HepG2 (cell line): ENCODE measurements around the gene OTUD7B. TPM values are rescaled to one million over a fixed set of nuclear protein-coding genes. Genes with fewer than 3 reads are reported as not detected.

Source experiments
- ATAC-seq: fragments of 200-7000 bp; cut with Tn5 transposase; 3 replicates; pipeline ENCODE4 v1.9.1; 2020; ENCODE audit warnings: mild to moderate bottlenecking, moderate library complexity
- BruUV-seq: library from RNA; stranded (reverse); fragments of 400-500 nt; replicated peaks from 2 replicates; lab custom pipeline; 2021; lab: Mats Ljungman, UMichigan
- CTCF ChIA-PET: fragments of 300-600 bp; formaldehyde crosslinking; extraction: SDS; loops from one replicate; lab custom pipeline; 2021; ENCODE audit warnings: low total read pairs, inconsistent platforms, low intra/inter-chr PET ratio; lab: Yijun Ruan, JAX
- POLR2A ChIA-PET: fragments of 350-600 bp; sonication (Branson Sonifier 250); formaldehyde crosslinking; loops from one replicate; lab custom pipeline; 2020; ENCODE audit warnings: antibody characterized with exemption, inconsistent platforms; lab: Yijun Ruan, JAX
- DNase-seq: peaks from one replicate; pipeline ENCODE4 v3.0.0-alpha.2; 2015; ENCODE audit warnings: low spot score
- FAIRE-seq: peaks from 3 replicates; lab custom pipeline; 2011; peaks lifted over from hg19 to GRCh38; lab: Jason Lieb, UNC
- H2AFZ ChIP-seq: one replicate; pipeline ENCODE4 v1.6.1; 2011; ENCODE audit warnings: low read length, inconsistent platforms
- H3K27ac ChIP-seq: fragments of 300-600 bp; 3 replicates; pipeline ENCODE4 v1.8.0; 2011; ENCODE audit warnings: mixed run types, mild to moderate bottlenecking, mixed read lengths, low read length, inconsistent platforms; ENCODE audit not compliant: insufficient read depth; ENCODE audit errors: extremely low read length
- H3K27me3 ChIP-seq, 2 experiments: fragments of 200-600 bp in 1 of 2; 2 replicates in 1 of 2; 3 replicates in 1 of 2; pipeline versions ENCODE4 v1.6.0 to v1.8.0; 2011; ENCODE audit warnings: low read length in 2 of 2, mild to moderate bottlenecking in 2 of 2, moderate library complexity in 2 of 2, inconsistent platforms in 1 of 2; ENCODE audit not compliant: insufficient read depth in 2 of 2, control insufficient read depth in 1 of 2
- H3K36me3 ChIP-seq, 2 experiments: fragments of 200-600 bp in 1 of 2; replicated peaks in 1 of 2; 2 replicates in 1 of 2; 3 replicates in 1 of 2; pipeline versions ENCODE4 v1.5.1 to v1.8.0; 2011; ENCODE audit warnings: low read length in 2 of 2, inconsistent platforms in 1 of 2; ENCODE audit not compliant: insufficient read depth in 2 of 2, control insufficient read depth in 1 of 2
- H3K4me1 ChIP-seq: 2 replicates; pipeline ENCODE4 v1.5.1; 2012; ENCODE audit warnings: low read length, inconsistent platforms; ENCODE audit not compliant: insufficient read depth
- H3K4me2 ChIP-seq: 2 replicates; pipeline ENCODE4 v1.6.0; 2011; ENCODE audit warnings: low read depth, low read length, inconsistent platforms
- H3K4me3 ChIP-seq, 3 experiments: fragments of 200-600 bp in 1 of 3; sonication (generic), shearing (Covaris generic) in 1 of 3; replicated peaks in 1 of 3; 2 replicates each; pipeline ENCODE4 v1.5.1; 2011 to 2016; ENCODE audit warnings: low read length in 3 of 3, inconsistent platforms in 2 of 3, low read depth in 2 of 3, mild to moderate bottlenecking in 2 of 3, control low read depth in 1 of 3, mixed read lengths in 1 of 3; ENCODE audit not compliant: insufficient read depth in 1 of 3
- H3K79me2 ChIP-seq: one replicate; pipeline ENCODE4 v1.6.1; 2011; ENCODE audit warnings: low read length, inconsistent platforms; ENCODE audit not compliant: insufficient read depth
- H3K9ac ChIP-seq: 2 replicates; pipeline ENCODE4 v1.6.0; 2011; ENCODE audit warnings: mild to moderate bottlenecking, low read depth, low read length, inconsistent platforms; ENCODE audit not compliant: insufficient read depth
- H3K9me3 ChIP-seq: 2 replicates; pipeline ENCODE4 v1.5.1; 2012; ENCODE audit warnings: mild to moderate bottlenecking, low read length
- H4K20me1 ChIP-seq: 2 replicates; pipeline ENCODE4 v1.6.0; 2011; ENCODE audit warnings: inconsistent platforms, mild to moderate bottlenecking, low read length, moderate library complexity; ENCODE audit not compliant: insufficient read depth
- CAMTA2 ChIP-seq: sonication (generic); formaldehyde crosslinking; IDR thresholded peaks from 2 replicates; pipeline ENCODE4 v1.4.0; 2020; ENCODE audit warnings: mild to moderate bottlenecking, missing genetic modification reagents, borderline replicate concordance
- CBX1 ChIP-seq: IDR thresholded peaks from one replicate; pipeline ENCODE4 v1.6.1; 2016; ENCODE audit warnings: antibody characterized with exemption, low read depth
- CHD4 ChIP-seq: fragments of 200-600 bp; sonication (generic); IDR thresholded peaks from 2 replicates; pipeline ENCODE4 v1.7.0; 2017; ENCODE audit warnings: mild to moderate bottlenecking, low read length, borderline replicate concordance
- EEA1 ChIP-seq: sonication (generic); formaldehyde crosslinking; IDR thresholded peaks from 2 replicates; pipeline ENCODE4 v1.5.1; 2020; ENCODE audit warnings: mild to moderate bottlenecking, missing genetic modification reagents, borderline replicate concordance
- ESRRA ChIP-seq: sonication (generic); formaldehyde crosslinking; IDR thresholded peaks from 2 replicates; pipeline ENCODE4 v1.5.1; 2020; ENCODE audit warnings: mild to moderate bottlenecking, low read depth, missing genetic modification reagents
- HBP1 ChIP-seq: IDR thresholded peaks from 2 replicates; pipeline ENCODE4 v1.6.1; 2016; ENCODE audit warnings: low read depth, control low read depth
- HNRNPH1 ChIP-seq: fragments of 200-400 bp; formaldehyde crosslinking; optimal IDR thresholded peaks from 2 replicates; pipeline ENCODE3; 2017; ENCODE audit warnings: mild to moderate bottlenecking, low read depth, low read length
- NFIC ChIP-seq: IDR thresholded peaks from 2 replicates; pipeline ENCODE4 v1.6.1; 2012; ENCODE audit warnings: mild to moderate bottlenecking, low read length, inconsistent platforms
- RAD21 ChIP-seq: fragments of 450-650 bp; formaldehyde crosslinking; IDR thresholded peaks from 2 replicates; pipeline ENCODE4 v1.5.0; 2020; ENCODE audit warnings: mild to moderate bottlenecking
- SOX5 ChIP-seq: IDR thresholded peaks from 2 replicates; pipeline ENCODE4 v1.6.1; 2016; ENCODE audit warnings: borderline replicate concordance
- SRY ChIP-seq: sonication (generic); formaldehyde crosslinking; IDR thresholded peaks from 2 replicates; pipeline ENCODE4 v1.8.0; 2022; ENCODE audit warnings: mild to moderate bottlenecking, missing genetic modification reagents
- SSRP1 ChIP-seq: IDR thresholded peaks from 2 replicates; pipeline ENCODE4 v1.6.1; 2016; ENCODE audit warnings: control low read depth
- TAF15 ChIP-seq: fragments of 200-400 bp; formaldehyde crosslinking; IDR thresholded peaks from one replicate; pipeline ENCODE4 v1.6.1; 2018; ENCODE audit warnings: mild to moderate bottlenecking, low read depth, low read length; ENCODE audit not compliant: poor library complexity, severe bottlenecking
- XRCC5 ChIP-seq: fragments of 200-400 bp; formaldehyde crosslinking; optimal IDR thresholded peaks from 2 replicates; pipeline ENCODE3; 2017; ENCODE audit warnings: mild to moderate bottlenecking, low read length
- ZBTB14 ChIP-seq: sonication (generic); formaldehyde crosslinking; IDR thresholded peaks from 2 replicates; pipeline ENCODE4 v1.4.0; 2020; ENCODE audit warnings: missing genetic modification reagents
- ZNF367 ChIP-seq: sonication (generic); formaldehyde crosslinking; IDR thresholded peaks from 2 replicates; pipeline ENCODE4 v1.4.0; 2020; ENCODE audit warnings: missing genetic modification reagents, borderline replicate concordance
- ZNF598 ChIP-seq: sonication (generic); formaldehyde crosslinking; IDR thresholded peaks from 2 replicates; pipeline ENCODE4 v1.5.1; 2020; ENCODE audit warnings: mild to moderate bottlenecking, missing genetic modification reagents, borderline replicate concordance
- ZNF878 ChIP-seq: sonication (generic); formaldehyde crosslinking; IDR thresholded peaks from 2 replicates; pipeline ENCODE4 v1.8.1; 2023; ENCODE audit warnings: mild to moderate bottlenecking, missing genetic modification reagents, moderate library complexity
- WGBS: methylation state at CpG from one replicate; pipeline ENCODE4 v1.1.6; 2017; ENCODE audit warnings: low lambda C conversion rate; 5-methylcytosine and 5-hydroxymethylcytosine counted together
- in situ Hi-C: cut with HindIII; loops from 2 replicates; pipeline ENCODE4 v1.10.0; 2017; ENCODE audit warnings: low pct_unique_long_range_greater_than_20kb; ENCODE audit not compliant: extremely low pct_ligation_motif_present
- intact Hi-C: fragments of 100-400 bp; cut with micrococcal nuclease; formaldehyde crosslinking; loops from one replicate; pipeline ENCODE4 v1.10.0; 2022; ENCODE audit not compliant: unreplicated experiment
- polyA plus RNA-seq, 8 experiments: library from polyadenylated mRNA; depleted of rRNA in 3 of 8; stranded (reverse) in 7 of 8; unstranded in 1 of 8; fragments of >200 nt; fragmentation: Illumina TruSeq in 4 of 8; extraction: Trizol in 4 of 8; gene quantifications; 2 replicates each; pipeline versions ENCODE4 v1.2.1 to v1.2.3, GENCODE V29; 2011 to 2016; ENCODE audit warnings: low read depth in 4 of 8, missing spikeins in 1 of 8, mixed read lengths in 1 of 8; ENCODE audit not compliant: insufficient read depth in 1 of 8
- total RNA-seq, 5 experiments: library from RNA; depleted of rRNA; stranded (reverse); fragments of >200 nt; fragmentation: Illumina TruSeq; extraction: Trizol; gene quantifications; 2 replicates each; pipeline ENCODE4 v1.2.3, GENCODE V29; 2016; ENCODE audit warnings: low read depth in 1 of 5
- TF ChIP-seq, protein P1 (sequence below): sonication (generic); formaldehyde crosslinking; IDR thresholded peaks from 2 replicates; pipeline ENCODE4 v1.8.0; 2022; ENCODE audit warnings: missing genetic modification reagents, low read depth, mild to moderate bottlenecking, borderline replicate concordance

Gene OTUD7B
- total and polyA plus RNA-seq, 2 of the 13 experiments (the other 11 are each of a cell fraction or from before 2014, with no cell fraction given): 5.1 to 11.2 TPM

DNA sequence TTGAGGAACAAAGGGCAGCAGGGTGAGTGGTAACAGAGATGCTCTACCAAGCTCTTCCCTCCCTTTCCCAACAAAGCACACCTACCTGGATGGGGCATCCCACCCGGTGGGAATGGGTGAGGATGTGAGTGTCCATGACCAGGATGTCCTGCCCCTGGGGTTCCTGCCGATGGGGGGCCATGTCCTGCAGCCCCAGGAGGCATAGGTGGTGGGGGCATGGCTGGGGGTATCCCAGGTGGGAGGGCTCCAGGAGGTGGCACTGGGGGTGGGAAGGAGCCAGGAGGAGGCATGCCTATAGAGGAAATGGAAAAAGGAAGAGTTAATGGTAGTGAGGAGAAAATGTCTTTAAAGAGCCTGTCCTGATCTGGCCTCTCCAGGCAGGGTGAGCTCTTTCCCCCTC, 84.8 kb downstream of the OTUD7B start:
- CTCF ChIA-PET: no interaction called here
- H3K4me3 ChIP-seq: no peak overlapping the region
- no peak for TF ChIP-seq CBX1
- TF ChIP-seq TAF15: no peak
- TF ChIP-seq, protein P1, sequence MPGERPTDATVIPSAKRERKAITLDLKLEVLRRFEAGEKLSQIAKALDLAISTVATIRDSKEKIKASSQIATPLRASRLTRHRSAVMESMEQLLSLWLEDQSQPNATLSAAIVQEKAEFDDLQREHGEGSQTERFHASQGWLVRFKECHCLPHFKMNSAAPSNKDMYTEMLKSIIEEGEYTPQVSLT (CRISPR knock-in tag): no peak
- no peak for TF ChIP-seq CHD4
- TF ChIP-seq RAD21: no peak
- no peak for TF ChIP-seq SRY (CRISPR knock-in tag)
- no peak for TF ChIP-seq SOX5 (CRISPR knock-in tag)
- TF ChIP-seq ZBTB14 (CRISPR knock-in tag): no peak
- TF ChIP-seq ZNF878 (CRISPR knock-in tag): no peak
- no peak for TF ChIP-seq CAMTA2 (CRISPR knock-in tag)
- no peak for TF ChIP-seq NFIC
- TF ChIP-seq SSRP1 (CRISPR knock-in tag): no peak
- no peak for TF ChIP-seq ZNF367
- no peak for TF ChIP-seq XRCC5
- no peak for TF ChIP-seq EEA1
- no peak for TF ChIP-seq HNRNPH1
- TF ChIP-seq HBP1 (CRISPR knock-in tag): no peak
- no peak for TF ChIP-seq ESRRA (CRISPR knock-in tag)
- no peak for TF ChIP-seq ZNF598 (CRISPR knock-in tag)

More for the DNA sequence above, 84.8 kb downstream of the OTUD7B start:
- Histone ChIP-seq H4K20me1 (0 out of 2 replicates have a peak, but pooled peaks cover 3% of the 10 kb centered on the region), H3K4me2 (peak overlapping the region; percentile 90; the same call in 1 of the 2 replicates), H3K9me3 (no peaks in the 10 kb centered on the region), H3K36me3 (peaks cover 13 to 41% of the 10 kb centered on the region in 2 experiments), H3K9ac (no peak overlapping the region), H3K27me3 (no peaks in the 10 kb centered on the region; a peak in 1 of 5 replicates), H3K79me2 (peaks cover 17% of the 10 kb centered on the region), H3K4me1 (peaks cover 30% of the 10 kb centered on the region), H2AFZ (no peak overlapping the region), H3K27ac (no peak overlapping the region)
- FAIRE-seq (no peak), ATAC-seq (no peak), DNase-seq (no peak)
- intact Hi-C loops (no loop called here), in situ Hi-C loops (no loop called here)
- 100% methylated on average over 2 of the region's 2 CpGs for WGBS
- no TSS peak for BruUV-seq
- POLR2A ChIA-PET: no interaction called here
